Tibial nerve (tissue), 4 donors: Measurements from ENCODE around the gene WDR45B.

Source experiments
- EP300 ChIP-seq, 2 donors: sonication (generic); formaldehyde crosslinking; IDR thresholded peaks; one replicate each; pipeline ENCODE4 v1.6.1; 2017; ENCODE audit warnings: antibody characterized with exemption in 2 of 2, mild to moderate bottlenecking in 1 of 2
- POLR2A ChIP-seq, 2 donors: fragments of 450-650 bp; IDR thresholded peaks; one replicate each; pipeline ENCODE4 v1.6.1; 2017; ENCODE audit warnings: antibody characterized with exemption in 2 of 2, mild to moderate bottlenecking in 2 of 2, moderate library complexity in 2 of 2
- TF ChIP-seq, protein P1 (sequence below), 5 experiments: fragments of 200-600 bp in 3 of 5; fragments of 450-650 bp in 2 of 5; sonication (generic) in 3 of 5; IDR thresholded peaks; one replicate each; pipeline ENCODE4 v1.5.1; 2016 to 2019; ENCODE audit warnings: antibody characterized with exemption in 5 of 5, mild to moderate bottlenecking in 3 of 5, moderate library complexity in 2 of 5

DNA sequence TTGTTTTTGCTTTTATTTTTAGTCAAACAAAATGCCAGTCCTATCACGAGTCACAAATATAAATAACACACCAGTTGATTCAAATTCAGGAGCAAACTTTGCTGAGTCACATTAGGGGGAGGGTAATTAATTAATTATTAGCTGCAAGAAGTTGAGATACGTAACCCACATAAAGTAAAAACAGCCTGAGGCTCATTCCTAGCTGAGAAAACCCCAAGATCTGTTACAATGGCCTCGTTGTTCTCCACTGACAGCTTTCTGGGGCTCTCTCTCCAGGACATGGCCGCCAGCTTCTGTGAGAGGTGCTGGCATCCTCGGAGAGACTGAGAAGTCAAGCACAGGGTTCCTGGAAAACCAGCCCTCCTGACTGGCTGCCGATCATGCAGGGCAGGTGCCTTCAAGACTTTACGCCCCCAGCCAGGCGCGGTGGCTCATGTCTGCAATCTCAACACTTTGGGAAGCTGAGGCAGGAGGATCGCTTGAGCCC, 39.2 kb upstream of the WDR45B start:
- TF ChIP-seq, protein P1, sequence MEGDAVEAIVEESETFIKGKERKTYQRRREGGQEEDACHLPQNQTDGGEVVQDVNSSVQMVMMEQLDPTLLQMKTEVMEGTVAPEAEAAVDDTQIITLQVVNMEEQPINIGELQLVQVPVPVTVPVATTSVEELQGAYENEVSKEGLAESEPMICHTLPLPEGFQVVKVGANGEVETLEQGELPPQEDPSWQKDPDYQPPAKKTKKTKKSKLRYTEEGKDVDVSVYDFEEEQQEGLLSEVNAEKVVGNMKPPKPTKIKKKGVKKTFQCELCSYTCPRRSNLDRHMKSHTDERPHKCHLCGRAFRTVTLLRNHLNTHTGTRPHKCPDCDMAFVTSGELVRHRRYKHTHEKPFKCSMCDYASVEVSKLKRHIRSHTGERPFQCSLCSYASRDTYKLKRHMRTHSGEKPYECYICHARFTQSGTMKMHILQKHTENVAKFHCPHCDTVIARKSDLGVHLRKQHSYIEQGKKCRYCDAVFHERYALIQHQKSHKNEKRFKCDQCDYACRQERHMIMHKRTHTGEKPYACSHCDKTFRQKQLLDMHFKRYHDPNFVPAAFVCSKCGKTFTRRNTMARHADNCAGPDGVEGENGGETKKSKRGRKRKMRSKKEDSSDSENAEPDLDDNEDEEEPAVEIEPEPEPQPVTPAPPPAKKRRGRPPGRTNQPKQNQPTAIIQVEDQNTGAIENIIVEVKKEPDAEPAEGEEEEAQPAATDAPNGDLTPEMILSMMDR (IDR thresholded peaks at IDR 0.05): no peak
- no peak for TF ChIP-seq POLR2A (IDR thresholded peaks at IDR 0.05)
- no peak for TF ChIP-seq EP300 (IDR thresholded peaks at IDR 0.05)
